ENCODE data around the gene IGFALS.

- TF ChIP-seq, protein P1, sequence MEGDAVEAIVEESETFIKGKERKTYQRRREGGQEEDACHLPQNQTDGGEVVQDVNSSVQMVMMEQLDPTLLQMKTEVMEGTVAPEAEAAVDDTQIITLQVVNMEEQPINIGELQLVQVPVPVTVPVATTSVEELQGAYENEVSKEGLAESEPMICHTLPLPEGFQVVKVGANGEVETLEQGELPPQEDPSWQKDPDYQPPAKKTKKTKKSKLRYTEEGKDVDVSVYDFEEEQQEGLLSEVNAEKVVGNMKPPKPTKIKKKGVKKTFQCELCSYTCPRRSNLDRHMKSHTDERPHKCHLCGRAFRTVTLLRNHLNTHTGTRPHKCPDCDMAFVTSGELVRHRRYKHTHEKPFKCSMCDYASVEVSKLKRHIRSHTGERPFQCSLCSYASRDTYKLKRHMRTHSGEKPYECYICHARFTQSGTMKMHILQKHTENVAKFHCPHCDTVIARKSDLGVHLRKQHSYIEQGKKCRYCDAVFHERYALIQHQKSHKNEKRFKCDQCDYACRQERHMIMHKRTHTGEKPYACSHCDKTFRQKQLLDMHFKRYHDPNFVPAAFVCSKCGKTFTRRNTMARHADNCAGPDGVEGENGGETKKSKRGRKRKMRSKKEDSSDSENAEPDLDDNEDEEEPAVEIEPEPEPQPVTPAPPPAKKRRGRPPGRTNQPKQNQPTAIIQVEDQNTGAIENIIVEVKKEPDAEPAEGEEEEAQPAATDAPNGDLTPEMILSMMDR (IDR thresholded peaks at IDR 0.05; ENCODE audit: borderline replicate concordance, extremely low read depth, low read length, poor library complexity, severe bottlenecking), result no peak
- TF ChIP-seq EZH2 (IDR thresholded peaks at IDR 0.05; ENCODE audit: borderline replicate concordance, low read depth, low read length, severe bottlenecking), result no peak
These were observed 841 bp upstream of the IGFALS start for GRCh38 chr16:1794221-1794871.
